HG02623 (cell line): ENCODE measurements around the gene SPOP.
"Not testable (repeated sequence)": the region's sequence is repeated elsewhere in the genome, so short reads cannot be mapped to it uniquely, and the experiment has no call there.

ENCODE experiments used
- ATAC-seq: cut with Tn5 transposase; IDR thresholded peaks from one replicate; pipeline ENCODE4 v1.9.1; 2021; ENCODE audit warnings: moderate library complexity; ENCODE audit not compliant: unreplicated experiment

Gene SPOP

DNA sequence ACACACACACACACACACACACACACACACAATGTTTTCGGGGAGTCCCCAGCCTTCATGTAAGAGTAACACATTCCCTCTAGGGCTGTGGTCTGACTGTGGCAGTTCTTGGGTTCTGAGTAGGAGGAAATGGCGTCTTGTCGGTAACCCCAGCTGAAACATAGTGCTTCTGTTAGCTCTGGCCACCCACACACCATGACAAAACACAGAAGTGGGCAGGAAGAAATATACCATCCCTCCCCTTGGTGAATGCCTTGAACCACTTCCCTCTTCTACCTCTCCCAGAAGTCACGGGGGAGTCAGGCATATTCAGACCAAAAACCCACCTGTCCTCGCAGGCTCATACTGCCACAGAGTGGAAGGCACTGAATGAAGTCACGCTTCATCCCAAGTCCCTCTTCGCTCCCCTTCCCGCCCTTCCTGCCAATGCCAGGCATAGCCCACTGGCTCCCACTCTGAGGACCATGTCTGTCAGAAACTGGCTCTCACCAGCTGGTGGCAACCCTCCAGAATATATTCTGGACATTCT, 18.4 kb upstream of the SPOP start:
- ATAC-seq, result peak; percentile 69

DNA sequence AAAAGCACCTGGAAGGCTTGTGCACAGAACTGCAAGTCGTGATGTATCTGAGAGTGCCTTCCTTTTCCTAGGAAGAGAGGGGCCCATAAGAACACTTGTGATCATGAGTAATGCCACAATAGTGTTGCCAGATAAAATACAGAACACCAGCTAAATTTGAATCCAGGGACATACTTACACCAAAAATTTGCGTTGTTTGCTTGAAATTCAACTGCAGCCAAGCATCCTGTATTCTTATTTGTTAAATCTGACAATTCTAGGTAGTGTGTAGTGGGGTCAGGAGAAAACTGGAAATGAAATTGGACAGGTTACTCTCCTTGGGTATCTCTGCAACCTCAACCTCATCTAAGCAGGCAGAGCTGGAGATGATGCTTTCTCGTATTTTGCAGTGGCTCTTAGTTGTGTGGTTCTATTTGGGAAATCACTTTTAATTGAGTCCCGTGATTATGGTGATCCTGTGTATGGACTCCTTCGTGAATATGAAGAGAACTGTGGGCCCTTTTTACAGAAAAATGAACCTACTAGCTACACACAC, 17.9 kb upstream of the SPOP start:
- ATAC-seq, result no peak

DNA sequence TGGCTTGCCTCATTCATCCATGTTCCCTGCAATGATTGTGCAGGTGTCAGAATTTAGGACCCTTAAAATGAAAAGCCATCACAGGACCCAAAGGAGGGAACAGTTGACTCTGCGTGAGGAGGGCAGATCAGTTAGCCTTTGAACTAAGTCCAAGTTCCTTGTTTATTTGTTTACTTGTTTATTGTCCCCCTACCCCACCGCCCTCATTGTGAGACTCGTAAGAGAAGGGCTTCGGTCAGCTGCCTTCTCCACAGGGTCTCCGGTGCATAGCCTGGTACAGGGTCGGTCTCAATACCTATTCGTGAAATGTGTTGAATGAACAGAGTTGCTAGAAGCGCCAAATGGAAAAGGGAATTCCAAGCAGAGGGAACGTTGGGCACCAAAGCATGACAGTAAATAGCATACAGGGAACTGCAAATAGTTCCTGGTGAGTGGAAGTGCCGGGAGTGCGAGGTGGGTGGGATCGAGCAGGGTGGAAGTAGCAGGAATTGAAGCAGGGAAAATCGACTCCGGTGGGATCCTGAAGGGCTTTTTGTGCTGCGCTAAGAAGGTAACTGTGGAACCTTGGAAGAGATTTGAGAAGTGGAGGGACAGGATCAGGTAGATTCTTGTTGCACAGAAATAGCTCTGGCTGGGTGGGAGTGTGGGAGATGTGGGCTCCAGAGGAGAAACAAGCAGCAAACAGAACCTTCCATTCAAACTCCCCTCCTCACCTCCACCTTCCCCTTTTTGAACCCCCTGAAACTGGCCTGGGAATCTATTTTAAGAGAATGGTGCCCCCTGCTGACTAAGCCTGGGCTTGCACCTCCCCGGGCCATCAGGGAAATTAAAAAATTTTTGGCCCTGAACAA, 17.2 kb upstream of the SPOP start:
- no peak for ATAC-seq

DNA sequence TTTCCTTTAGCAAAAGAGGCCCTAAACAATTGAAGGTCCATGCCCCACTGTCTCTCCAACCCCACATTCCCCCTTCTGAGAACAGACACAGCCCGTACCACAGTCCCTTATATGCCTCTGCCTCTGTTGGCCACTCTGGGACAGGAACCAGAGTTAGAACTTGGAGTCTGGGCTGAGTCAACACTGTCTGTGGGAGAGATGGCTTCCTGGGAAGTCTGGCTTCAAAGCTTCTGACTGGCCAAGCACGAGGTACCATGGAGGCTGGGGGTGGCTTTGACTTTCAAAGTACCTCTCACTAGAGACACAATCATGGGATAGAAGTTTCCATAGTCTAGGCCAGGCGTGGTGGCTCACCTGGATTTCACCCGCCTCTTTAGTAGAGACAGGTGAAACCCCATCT, 14.9 kb upstream of the SPOP start:
- ATAC-seq, result no peak

DNA sequence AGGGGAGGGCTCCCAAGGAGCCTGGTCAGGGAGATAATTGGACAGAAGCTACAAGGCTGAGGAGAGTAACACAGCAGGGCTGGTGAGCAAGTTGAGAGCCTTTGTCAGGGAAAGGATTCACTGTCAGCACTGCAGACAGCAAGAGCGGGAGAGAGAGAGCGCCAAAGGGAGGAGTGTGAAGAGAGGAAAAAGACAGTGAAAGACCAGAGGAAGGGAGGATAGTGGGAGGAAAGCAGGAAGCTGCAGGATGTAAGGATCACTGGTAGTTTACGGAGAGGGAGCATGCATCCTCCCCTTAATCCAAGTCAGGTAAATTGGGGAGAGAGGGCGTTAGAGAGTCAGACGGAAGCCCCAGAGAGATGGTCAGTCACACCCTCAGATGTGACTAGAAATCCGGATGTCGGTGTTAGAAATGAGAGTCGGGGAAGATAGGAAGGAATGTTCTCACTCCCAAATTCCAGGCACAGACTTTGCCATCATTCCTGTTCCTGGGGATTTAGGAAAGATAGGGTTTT, 13.8 kb upstream of the SPOP start:
- no peak for ATAC-seq

GRCh38 chr17:49691086-49691676, 13.3 kb upstream of the SPOP start:
- ATAC-seq, result no peak

GRCh38 chr17:49690256-49690655, 12.4 kb upstream of the SPOP start:
- no peak for ATAC-seq

GRCh38 chr17:49688848-49689247, 11.0 kb upstream of the SPOP start:
- no peak for ATAC-seq

- ATAC-seq, result no peak
Measured at GRCh38 chr17:49687878-49688491, 10.1 kb upstream of the SPOP start.

- no peak for ATAC-seq
Measured at GRCh38 chr17:49681106-49681979, 3.4 kb upstream of the SPOP start.

- ATAC-seq, result no peak
Measured at GRCh38 chr17:49680314-49680713, 2.4 kb upstream of the SPOP start.

DNA sequence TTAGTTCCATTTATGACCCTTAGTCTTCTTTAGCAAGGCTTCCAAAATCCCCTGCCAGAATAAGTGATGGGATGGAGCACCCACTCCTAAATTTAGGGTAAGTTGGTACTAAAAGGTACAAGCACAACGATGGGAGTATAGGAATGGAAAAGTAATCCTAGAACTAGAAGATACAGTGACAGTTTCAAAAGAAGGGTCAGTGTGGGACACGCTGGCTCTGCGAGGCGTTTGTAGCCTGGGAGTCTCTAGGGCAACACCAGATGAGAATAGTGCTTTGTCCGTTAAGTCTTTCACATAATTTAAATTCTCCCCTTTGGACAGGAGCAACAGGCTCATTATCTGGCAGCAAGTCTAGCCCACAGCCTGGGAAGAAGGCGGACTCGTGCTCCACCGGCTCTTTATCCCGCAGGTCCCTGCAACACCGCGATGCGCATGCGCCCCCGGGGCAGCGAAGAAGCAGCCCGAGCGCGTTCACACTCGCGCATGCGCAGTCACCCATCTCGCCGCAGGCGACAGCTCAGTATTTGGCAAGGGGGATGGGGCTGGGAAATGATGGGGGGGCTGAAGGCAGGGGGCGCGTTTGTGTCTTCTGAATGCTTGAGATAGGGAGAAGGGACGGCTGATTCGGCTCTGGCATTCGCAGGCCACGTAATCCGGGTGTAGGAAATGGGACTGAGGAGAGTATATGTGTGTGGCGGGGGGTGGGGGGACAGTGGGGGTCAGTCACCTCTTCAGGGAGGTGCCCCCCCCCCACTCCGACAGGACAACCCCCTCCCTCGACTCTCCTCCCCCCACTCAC, 564 bp downstream of the SPOP start:
- peak; percentile 48 for ATAC-seq

GRCh38 chr17:49676276-49676868, 1.5 kb downstream of the SPOP start:
- ATAC-seq, result peak; percentile 50

DNA sequence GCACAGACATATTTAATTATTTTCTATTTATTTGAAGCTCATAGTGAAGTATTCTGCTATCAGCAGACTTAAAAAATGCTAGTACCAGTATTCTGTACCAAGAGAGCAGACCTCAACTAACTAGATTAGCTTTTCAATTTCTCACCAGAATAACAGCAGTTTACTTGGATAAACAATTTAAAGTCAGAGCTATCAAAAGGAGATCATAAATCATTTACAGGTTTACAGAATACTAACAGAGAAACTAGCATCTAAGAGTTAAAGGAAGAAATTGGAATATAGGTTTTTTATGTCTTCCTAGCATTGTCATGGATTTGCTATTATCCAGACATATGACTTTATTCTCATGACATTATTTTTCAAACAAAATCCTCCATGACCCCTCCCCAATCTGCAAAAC, 3.4 kb downstream of the SPOP start:
- no peak for ATAC-seq

GRCh38 chr17:49673679-49674078, 4.2 kb downstream of the SPOP start:
- not testable (repeated sequence) for ATAC-seq

- ATAC-seq, result no peak
Measured at GRCh38 chr17:49670641-49671040, 7.3 kb downstream of the SPOP start.

GRCh38 chr17:49670002-49670401, 7.9 kb downstream of the SPOP start:
- no peak for ATAC-seq

- no peak for ATAC-seq
Measured at GRCh38 chr17:49667854-49668253, 10.0 kb downstream of the SPOP start.

DNA sequence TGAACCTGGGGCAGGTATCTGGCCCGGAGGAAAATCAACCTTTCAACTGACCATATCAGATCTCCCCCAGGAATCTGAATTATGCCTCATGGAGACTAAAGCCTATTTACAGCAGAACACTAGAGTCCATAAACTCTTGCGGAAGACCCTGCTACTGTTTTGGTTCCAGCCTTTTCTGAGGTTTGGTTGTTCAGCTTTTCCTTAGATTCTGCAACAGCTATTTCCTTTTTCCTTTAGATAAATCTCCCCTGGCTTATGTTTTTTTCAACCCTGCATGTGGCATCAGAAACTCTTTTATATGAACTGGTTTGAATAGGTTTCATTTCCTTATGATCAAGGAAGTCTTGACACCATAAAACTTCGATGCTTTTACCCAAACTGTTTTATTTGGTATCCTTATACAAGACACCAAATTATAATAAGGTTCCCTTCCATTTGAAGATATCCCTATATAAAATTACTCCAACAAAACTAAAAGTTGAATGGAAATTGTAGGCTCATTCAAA, 13.1 kb downstream of the SPOP start:
- ATAC-seq, result no peak
